Activated T-cell treated with anti-CD3 and anti-CD28 coated beads, Interleukin-2, amount 50 U/mL, for 1 hour (primary cell): ENCODE measurements around the gene SCN4B.

Experiments used
- DNase-seq: peaks from one replicate; pipeline ENCODE4 v3.0.0-alpha.2; 2020

The SCN4B gene

DNA sequence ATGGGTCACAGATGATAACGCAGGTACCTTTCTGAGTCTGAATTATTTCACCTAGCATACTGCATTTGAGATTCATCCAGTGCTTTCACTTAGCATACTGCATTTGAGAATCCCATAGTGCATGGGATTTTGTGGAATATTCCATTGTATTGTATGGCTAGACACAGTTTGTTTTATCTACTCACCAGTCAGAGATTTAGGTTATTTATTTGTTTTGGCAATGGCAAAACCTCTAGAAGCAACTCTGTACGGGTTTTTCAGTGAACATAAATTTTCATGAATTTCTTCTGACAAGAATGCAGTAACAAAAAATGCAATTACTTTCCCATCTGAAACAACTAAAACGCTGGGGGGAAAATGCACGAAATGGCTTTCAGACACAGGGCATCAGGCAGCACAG, 24.3 kb downstream of the SCN4B start:
- DNase-seq: no peak

- DNase-seq: no peak
These were observed 26.4 kb downstream of the SCN4B start for GRCh38 chr11:118126082-118126838.

DNA sequence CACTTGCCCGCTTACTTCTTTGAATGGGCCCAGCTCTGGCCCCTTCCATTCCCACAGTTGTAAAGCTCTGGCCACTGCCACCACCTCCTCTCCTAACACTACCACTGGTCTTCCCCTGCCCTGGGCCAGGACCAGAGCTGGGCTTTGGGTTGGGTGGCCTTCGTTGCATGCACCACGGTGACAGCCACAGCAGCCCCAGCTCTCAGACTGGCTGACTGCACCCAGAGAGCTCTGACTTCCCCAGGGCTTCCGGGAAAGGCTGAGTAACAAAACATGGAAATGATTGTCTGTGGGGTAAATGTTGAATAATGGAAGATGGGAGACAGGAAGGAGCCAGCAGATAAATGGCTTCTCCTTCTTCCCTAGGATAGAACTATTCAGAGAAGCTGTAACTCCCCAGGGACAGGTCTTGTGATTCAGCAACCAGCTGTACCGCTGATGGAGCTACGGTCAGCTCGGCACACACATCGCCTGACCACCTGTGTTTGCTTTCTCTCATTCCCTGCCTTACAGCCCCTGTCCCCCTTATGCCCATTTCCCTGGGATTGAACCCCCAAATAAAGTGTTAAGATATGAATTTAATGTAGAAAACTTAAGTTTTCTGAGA, 27.6 kb downstream of the SCN4B start:
- DNase-seq: no peak

DNA sequence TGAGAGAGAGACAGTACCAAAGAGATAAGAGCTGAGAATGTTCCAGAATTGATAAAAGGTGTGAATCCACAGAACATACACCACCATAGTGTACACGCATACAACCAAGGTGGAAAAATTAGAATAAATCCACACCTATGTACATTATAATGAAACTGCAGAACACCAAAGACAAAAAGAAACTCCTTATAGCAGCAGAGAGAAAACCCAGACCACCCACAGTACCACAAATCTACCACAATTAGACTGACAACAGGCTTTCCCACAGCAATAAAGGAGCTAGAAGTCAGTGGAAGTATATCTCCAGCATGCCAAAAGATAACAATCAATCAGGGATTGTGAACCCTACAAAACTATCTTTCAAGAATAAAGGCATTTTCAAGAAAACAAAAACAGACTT, 31.8 kb downstream of the SCN4B start:
- no peak for DNase-seq

DNA sequence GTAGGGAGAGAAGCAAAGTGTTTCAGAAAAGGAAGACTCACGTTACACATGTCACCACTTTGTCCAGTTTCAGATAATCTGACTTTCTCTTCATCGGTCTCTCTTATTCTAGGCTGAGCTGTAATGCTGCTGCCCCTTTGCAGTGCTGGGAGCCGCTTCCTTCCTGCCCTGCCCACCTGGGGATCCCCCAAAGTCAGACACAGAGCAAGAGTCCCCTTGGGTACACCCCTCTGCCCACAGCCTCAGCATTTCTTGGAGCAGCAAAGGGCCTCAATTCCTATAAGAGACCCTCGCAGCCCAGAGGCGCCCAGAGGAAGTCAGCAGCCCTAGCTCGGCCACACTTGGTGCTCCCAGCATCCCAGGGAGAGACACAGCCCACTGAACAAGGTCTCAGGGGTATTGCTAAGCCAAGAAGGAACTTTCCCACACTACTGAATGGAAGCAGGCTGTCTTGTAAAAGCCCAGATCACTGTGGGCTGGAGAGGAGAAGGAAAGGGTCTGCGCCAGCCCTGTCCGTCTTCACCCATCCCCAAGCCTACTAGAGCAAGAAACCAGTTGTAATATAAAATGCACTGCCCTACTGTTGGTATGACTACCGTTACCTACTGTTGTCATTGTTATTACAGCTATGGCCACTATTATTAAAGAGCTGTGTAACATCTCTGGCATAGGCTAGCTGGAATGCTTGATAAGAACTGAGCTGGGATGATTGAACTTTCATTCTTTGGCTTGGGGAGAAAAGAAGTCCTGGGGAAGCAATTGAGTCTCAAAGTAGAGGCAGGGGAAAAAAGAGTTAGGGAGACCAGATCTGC, 34.6 kb downstream of the SCN4B start:
- no peak for DNase-seq

DNA sequence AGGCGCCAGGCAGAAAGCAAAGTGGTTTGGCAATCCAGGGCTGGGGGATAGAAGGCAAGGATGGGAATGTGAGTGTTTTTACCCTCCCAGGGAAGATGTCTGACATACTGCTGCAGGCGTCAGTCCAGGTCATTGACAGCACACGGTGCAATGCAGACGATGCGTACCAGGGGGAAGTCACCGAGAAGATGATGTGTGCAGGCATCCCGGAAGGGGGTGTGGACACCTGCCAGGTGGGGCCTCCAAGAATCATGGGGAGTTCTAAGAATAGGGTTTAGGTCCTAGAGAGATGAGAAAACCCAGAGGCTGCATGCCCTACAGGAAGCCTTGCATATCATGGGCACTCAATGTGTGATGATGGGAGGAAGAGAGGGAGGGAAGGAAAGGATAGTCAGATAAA, 37.6 kb downstream of the SCN4B start:
- DNase-seq: no peak

- DNase-seq: no peak
These were observed 38.4 kb downstream of the SCN4B start for GRCh38 chr11:118114266-118114665.

DNA sequence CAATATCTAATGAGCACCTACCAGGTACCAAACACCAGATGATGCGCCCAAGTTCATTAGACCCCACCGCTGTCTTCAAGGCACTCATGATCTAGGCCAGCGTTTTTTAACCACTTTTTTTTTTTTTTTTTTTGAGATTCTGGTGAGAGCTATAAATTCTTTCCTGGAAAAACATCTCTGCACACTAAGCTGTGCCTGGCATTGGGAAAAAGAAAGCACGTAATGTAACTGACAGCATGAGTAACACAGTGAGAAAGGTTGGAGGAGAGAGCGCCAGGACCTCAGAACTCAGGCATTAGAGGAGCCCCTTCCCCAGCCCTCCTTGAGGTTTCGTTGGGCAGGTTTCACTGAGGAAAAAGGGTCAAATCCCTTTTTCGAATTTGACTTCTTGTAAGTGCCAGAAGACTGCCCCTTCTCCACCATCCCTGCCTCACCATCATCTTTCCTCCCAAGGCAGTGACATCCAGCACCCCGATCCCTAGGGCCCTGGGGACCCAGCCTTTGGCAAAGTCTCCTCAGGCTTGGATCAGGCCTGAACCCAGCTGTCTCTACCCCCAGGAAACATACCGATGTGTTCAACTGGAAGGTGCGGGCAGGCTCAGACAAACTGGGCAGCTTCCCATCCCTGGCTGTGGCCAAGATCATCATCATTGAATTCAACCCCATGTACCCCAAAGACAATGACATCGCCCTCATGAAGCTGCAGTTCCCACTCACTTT, 39.8 kb downstream of the SCN4B start:
- no peak for DNase-seq

DNA sequence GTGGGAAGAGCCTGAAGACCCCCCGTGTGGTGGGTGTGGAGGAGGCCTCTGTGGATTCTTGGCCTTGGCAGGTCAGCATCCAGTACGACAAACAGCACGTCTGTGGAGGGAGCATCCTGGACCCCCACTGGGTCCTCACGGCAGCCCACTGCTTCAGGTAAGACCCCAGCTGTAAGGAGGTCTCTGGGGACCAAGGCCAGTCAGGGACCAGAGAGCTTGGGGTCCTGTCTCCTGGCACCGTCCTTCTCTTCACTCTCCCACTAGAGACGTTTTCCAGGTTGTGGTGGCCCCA, 40.9 kb downstream of the SCN4B start:
- DNase-seq: no peak

DNA sequence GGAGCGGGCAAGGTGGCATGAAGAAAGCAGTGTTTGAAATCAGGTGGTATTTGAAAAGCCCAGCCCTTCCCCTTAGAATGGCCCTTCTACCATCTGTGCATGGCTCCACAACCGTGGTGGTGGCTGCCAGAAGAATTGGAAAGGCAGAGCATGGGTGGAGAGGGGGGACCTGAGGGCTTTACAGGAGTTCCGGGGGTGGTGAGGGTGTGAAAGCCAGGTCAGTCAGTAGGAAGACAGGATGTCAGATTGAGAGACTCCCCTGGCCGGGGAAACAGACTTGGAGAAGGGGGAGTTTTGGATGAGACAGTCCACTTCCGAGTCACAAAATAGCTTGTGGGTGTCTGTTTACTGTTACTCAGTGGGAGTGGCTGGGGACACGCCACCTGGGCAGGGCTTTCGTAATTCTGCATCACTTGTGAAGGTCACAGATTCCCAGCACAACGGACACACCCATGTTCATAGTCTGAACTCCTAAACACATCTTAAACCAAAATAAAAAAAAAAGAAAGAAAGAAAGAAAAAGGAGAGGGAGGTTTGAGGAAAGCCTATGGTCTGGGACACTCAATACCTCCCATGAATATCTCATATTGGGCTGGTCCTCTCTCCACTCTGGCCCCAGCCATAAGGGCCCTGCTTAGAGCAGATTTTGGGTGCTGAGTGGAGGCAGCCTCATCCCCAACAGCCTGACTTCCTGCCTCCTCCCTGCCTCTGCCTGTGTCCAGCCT, 41.4 kb downstream of the SCN4B start:
- no peak for DNase-seq

- no peak for DNase-seq
These were observed 43.4 kb downstream of the SCN4B start for GRCh38 chr11:118109231-118109630.

- DNase-seq: no peak
These were observed 44.1 kb downstream of the SCN4B start for GRCh38 chr11:118108513-118108912.

DNA sequence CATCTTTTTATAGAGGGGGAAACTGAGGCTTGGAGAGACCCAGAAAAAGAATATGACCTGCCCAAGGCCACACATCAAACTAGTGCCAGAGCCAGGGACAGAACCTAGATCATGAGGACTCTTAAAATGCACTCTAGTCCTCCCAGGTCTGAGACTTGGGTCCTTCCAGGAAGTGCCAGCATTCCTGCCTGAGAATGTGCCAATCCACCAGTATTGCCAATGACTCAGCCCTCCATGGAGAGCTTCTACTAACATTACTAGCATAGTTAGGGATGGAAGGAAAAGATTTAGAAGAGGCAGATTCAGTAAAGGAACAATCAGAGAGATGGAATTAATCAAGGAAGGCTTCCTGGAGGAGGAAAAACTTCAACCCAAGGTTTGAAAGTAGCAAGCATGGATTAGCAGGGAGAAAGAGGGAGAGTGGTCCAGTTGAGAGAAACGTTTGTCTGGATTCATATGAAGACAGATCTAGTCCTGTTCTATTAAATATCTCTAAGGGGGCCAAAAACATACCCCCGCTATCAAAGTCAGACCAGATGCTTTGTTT, 45.8 kb downstream of the SCN4B start:
- no peak for DNase-seq

GRCh38 chr11:118105657-118106305, 46.8 kb downstream of the SCN4B start:
- no peak for DNase-seq

GRCh38 chr11:118104491-118104890, 48.1 kb downstream of the SCN4B start:
- DNase-seq: no peak

DNA sequence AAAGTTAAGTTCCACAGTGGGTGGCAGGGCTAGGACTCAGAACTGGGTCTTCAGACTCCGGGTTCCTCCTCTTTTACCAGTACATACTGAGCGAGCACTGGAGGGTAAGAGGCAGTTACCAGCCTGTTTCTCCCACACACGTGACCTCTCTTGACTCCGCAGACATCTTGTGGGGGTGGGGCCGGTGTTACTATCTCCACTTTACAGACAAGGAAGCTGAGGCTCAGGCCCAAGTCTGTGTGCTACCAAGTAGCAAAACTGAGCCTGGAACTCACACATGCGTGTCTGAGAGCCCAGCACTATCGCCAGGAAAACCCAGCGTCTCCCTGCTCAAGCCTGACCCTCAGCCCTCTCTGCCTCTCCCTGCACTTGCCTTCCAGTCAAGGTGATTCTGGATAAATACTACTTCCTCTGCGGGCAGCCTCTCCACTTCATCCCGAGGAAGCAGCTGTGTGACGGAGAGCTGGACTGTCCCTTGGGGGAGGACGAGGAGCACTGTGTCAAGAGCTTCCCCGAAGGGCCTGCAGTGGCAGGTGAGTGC, 49.8 kb downstream of the SCN4B start:
- no peak for DNase-seq

DNA sequence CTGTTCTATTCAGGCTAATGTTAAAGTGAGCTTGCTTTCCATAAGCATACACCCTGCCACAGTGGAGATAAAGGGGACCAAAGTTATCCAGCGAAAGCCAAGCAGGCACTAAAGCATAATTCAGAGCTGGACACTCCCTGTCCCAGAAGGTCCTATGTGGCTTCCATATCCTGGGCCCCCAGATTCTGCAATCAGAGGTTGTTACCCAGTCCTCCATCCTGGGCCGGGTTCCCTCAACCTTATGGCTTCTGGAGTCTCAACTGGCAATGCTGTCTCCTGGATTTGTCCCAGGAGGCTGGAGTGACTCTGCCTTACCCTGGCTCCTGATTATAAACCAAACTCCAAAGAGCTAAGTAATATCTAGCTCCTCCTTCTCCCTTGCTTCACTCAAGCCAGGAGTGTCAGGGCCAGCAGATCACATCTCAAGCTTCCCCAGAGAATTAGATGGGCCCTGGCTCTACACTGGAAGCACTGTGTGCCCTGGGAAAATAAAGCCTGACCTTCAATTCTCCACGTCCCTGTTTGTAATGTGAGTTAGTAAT, 51.9 kb downstream of the SCN4B start:
- no peak for DNase-seq

GRCh38 chr11:118099838-118100556, 52.6 kb downstream of the SCN4B start:
- DNase-seq: no peak

- DNase-seq: no peak
These were observed 53.4 kb downstream of the SCN4B start for GRCh38 chr11:118098996-118099837.

- DNase-seq: no peak
These were observed 56.7 kb downstream of the SCN4B start for GRCh38 chr11:118095967-118096367.
